Renal cortical epithelial cell (primary cell): ENCODE measurements around the gene LHFPL4. TPM values are rescaled to one million over a fixed set of nuclear protein-coding genes. Genes with fewer than 3 reads are reported as not detected.
A peak's percentile ranks its signal among the peaks of the same experiment; 100 is the strongest.

Source experiments
- DNase-seq: peaks from one replicate; pipeline ENCODE4 v3.0.0-alpha.2; 2011; ENCODE audit warnings: low read depth
- total RNA-seq: library from RNA; depleted of rRNA; stranded (reverse); fragments of >200 nt; gene quantifications from 2 replicates; pipeline ENCODE4 v1.2.3, GENCODE V29; 2014

Gene LHFPL4
- total RNA-seq, 1 donor from 2014 or later: 0.05 TPM

- DNase-seq: no peak
Observed at GRCh38 chr3:9473496-9474065, 80.0 kb downstream of the LHFPL4 start.

- no peak for DNase-seq
Observed at GRCh38 chr3:9469986-9470385, 83.6 kb downstream of the LHFPL4 start.

- no peak for DNase-seq
Observed at GRCh38 chr3:9468460-9468859, 85.2 kb downstream of the LHFPL4 start.

GRCh38 chr3:9467451-9467850 is 86.2 kb downstream of the LHFPL4 start:
- no peak for DNase-seq

- DNase-seq: no peak
Observed at GRCh38 chr3:9455596-9456131, 98.0 kb downstream of the LHFPL4 start.

GRCh38 chr3:9452417-9452816 is 101.2 kb downstream of the LHFPL4 start:
- DNase-seq: no peak

GRCh38 chr3:9450991-9451390 is 102.6 kb downstream of the LHFPL4 start:
- DNase-seq: no peak

- DNase-seq: no peak
Observed at GRCh38 chr3:9450126-9450525, 103.5 kb downstream of the LHFPL4 start.

- DNase-seq: peak; percentile 13
Observed at GRCh38 chr3:9448643-9449042, 105.0 kb downstream of the LHFPL4 start.

Other genes with a start within 250 kb of the LHFPL4 start
- gene THUMPD3, start 190.8 kb downstream of the LHFPL4 start, total RNA-seq: 51.4 and 75.0 TPM in 2 replicates
- 33.0 and 99.5 TPM in 2 replicates for gene SETD5, start 156.2 kb downstream of the LHFPL4 start, total RNA-seq
- 37.4 and 57.1 TPM in 2 replicates for gene MTMR14, start 95.7 kb upstream of the LHFPL4 start, total RNA-seq
- not detected in 2 replicates for gene CPNE9, start 150.0 kb upstream of the LHFPL4 start, total RNA-seq
- gene BRPF1, start 177.9 kb upstream of the LHFPL4 start, total RNA-seq: 15.5 and 23.6 TPM in 2 replicates
- gene OGG1, start 196.1 kb upstream of the LHFPL4 start, total RNA-seq: 6.1 and 11.9 TPM in 2 replicates
- 28.7 and 38.7 TPM in 2 replicates for gene CAMK1, start 216.1 kb upstream of the LHFPL4 start, total RNA-seq
- 55.2 and 57.5 TPM in 2 replicates for gene TADA3, start 238.7 kb upstream of the LHFPL4 start, total RNA-seq
- 212 and 474 TPM in 2 replicates for gene ARPC4, start 239.3 kb upstream of the LHFPL4 start, total RNA-seq